Peyer's patch (tissue), 4 donors: ENCODE measurements around the gene OXLD1.

Experiments
- POLR2A ChIP-seq, 2 donors: fragments of 450-650 bp; IDR thresholded peaks; one replicate each; pipeline ENCODE4 v1.5.1; 2017; ENCODE audit warnings: antibody characterized with exemption in 2 of 2, mild to moderate bottlenecking in 2 of 2, moderate library complexity in 2 of 2
- TF ChIP-seq, protein P1 (sequence below), 6 experiments: fragments of 450-650 bp in 4 of 6; fragments of 200-600 bp in 2 of 6; sonication (generic) in 1 of 6; IDR thresholded peaks; one replicate each; pipeline ENCODE4 v1.5.1; 2017 to 2019; ENCODE audit warnings: antibody characterized with exemption in 6 of 6, mild to moderate bottlenecking in 3 of 6, moderate library complexity in 1 of 6

DNA sequence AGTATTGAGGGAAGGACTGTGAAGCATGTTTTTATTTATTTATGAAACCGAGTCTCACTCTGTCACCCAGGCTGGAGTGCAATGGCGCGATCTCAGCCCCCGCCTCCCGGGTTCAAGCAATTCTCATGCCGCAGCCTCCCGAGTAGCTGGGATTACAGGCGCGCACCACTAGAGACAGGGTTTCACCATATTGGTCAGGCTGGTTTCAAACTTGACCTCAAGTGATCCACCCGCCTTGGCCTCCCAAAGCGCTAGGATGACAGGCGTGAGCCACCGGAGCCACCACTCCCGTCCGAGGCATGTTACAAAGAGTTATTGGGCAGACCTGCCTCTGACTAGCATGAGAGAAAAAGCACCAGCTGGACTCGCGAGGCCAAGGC, 39.8 kb upstream of the OXLD1 start:
- TF ChIP-seq, protein P1, sequence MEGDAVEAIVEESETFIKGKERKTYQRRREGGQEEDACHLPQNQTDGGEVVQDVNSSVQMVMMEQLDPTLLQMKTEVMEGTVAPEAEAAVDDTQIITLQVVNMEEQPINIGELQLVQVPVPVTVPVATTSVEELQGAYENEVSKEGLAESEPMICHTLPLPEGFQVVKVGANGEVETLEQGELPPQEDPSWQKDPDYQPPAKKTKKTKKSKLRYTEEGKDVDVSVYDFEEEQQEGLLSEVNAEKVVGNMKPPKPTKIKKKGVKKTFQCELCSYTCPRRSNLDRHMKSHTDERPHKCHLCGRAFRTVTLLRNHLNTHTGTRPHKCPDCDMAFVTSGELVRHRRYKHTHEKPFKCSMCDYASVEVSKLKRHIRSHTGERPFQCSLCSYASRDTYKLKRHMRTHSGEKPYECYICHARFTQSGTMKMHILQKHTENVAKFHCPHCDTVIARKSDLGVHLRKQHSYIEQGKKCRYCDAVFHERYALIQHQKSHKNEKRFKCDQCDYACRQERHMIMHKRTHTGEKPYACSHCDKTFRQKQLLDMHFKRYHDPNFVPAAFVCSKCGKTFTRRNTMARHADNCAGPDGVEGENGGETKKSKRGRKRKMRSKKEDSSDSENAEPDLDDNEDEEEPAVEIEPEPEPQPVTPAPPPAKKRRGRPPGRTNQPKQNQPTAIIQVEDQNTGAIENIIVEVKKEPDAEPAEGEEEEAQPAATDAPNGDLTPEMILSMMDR (IDR thresholded peaks at IDR 0.05): no peak
- no peak for TF ChIP-seq POLR2A (IDR thresholded peaks at IDR 0.05)
